ENCODE results near the gene HS2ST1.
"Not testable (repeated sequence)": the region's sequence is repeated elsewhere in the genome, so short reads cannot be mapped to it uniquely, and the experiment has no call there.

DNA sequence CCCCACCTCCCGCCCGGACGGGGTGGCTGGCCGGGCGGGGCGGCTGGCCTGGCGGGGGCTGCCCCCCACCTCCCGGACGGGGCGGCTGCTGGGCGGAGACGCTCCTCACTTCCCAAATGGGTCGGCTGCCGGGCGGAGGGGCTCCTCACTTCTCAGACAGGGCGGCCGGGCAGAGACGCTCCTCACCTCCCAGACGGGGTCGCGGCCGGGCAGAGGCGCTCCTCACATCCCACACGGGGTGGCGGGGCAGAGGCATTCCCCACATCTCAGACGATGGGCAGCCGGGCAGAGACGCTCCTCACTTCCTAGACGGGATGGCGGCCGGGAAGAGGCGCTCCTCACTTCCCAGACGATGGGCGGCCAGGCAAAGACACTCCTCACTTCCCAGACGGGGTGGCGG lies 49.4 kb downstream of the HS2ST1 start:
- not testable (repeated sequence) for TF ChIP-seq POLR2A, CTCF (IDR thresholded peaks at IDR 0.05)
